ENCODE data around the gene NCAPD3.

GRCh38 chr11:134266841-134267251, 43.1 kb upstream of the NCAPD3 start:
- TF ChIP-seq EZH2 (IDR thresholded peaks at IDR 0.05; ENCODE audit: low read depth), result no peak
- no peak for TF ChIP-seq CTCF (conservative IDR thresholded peaks at IDR 0.05)
